Fibroblast of lung (primary cell): ENCODE measurements around the gene SCAF11.

Experiments used
- CTCF ChIP-seq, 2 donors: IDR thresholded peaks in 1 of 2; conservative IDR thresholded peaks in 1 of 2; 1 replicate in 1 of 2; 2 replicates in 1 of 2; pipeline ENCODE4 v1.5.1; 2011 to 2012; ENCODE audit warnings: low read length in 2 of 2, control low read depth in 1 of 2, inconsistent platforms in 1 of 2, low read depth in 1 of 2, mild to moderate bottlenecking in 1 of 2
- EZH2 ChIP-seq: IDR thresholded peaks from 2 replicates; pipeline ENCODE4 v1.5.1; 2012; ENCODE audit warnings: low read length, control low read depth, mild to moderate bottlenecking; ENCODE audit errors: missing control alignments

DNA sequence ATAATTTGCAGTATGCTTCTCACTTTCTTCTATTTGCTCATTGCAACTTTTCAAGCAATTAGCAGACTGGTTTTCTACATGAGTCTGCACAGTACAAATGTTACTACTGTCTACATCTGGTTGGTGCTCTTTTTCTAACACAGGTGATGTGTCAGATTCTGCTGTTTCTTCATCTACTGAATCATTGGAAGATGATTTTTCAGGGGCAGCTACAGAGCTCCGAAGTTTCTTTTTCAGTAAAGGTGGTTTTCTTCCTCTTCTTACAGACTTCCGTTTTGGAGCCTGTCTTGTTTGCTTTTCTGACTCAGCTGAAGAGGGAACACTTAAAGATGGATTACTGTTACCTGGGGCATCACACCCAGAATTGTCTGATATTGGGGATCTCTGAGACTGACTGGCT, 62.1 kb downstream of the SCAF11 start:
- TF ChIP-seq CTCF (conservative IDR thresholded peaks at IDR 0.05 in 1 of 2, IDR thresholded peaks at IDR 0.05 in 1 of 2; ENCODE audit: low read depth in 1 of 2, low read length in 2 of 2): no peak
- no peak for TF ChIP-seq EZH2
